Body of pancreas (tissue), 4 donors: ENCODE measurements around the gene UBA1.

Source experiments
- POLR2A ChIP-seq, 3 donors: fragments of 450-650 bp; IDR thresholded peaks; one replicate each; pipeline ENCODE4 v1.6.1; 2016; ENCODE audit warnings: antibody characterized with exemption in 3 of 3, mild to moderate bottlenecking in 2 of 3
- TF ChIP-seq, protein P1 (sequence below), 7 experiments: fragments of 450-650 bp in 4 of 7; fragments of 200-600 bp in 3 of 7; sonication (generic) in 3 of 7; IDR thresholded peaks; one replicate each; pipeline ENCODE4 v1.5.1; 2016 to 2019; ENCODE audit warnings: antibody characterized with exemption in 7 of 7

GRCh38 chrX:47144626-47145394 lies 48.8 kb upstream of the UBA1 start, which contains the start of the genes NDUFB11 and RBM10:
- TF ChIP-seq, protein P1, sequence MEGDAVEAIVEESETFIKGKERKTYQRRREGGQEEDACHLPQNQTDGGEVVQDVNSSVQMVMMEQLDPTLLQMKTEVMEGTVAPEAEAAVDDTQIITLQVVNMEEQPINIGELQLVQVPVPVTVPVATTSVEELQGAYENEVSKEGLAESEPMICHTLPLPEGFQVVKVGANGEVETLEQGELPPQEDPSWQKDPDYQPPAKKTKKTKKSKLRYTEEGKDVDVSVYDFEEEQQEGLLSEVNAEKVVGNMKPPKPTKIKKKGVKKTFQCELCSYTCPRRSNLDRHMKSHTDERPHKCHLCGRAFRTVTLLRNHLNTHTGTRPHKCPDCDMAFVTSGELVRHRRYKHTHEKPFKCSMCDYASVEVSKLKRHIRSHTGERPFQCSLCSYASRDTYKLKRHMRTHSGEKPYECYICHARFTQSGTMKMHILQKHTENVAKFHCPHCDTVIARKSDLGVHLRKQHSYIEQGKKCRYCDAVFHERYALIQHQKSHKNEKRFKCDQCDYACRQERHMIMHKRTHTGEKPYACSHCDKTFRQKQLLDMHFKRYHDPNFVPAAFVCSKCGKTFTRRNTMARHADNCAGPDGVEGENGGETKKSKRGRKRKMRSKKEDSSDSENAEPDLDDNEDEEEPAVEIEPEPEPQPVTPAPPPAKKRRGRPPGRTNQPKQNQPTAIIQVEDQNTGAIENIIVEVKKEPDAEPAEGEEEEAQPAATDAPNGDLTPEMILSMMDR (IDR thresholded peaks at IDR 0.05): peak; percentile 47 to 92 (median 81)
- peak; percentile 63 to 88 (median 88) for TF ChIP-seq POLR2A (IDR thresholded peaks at IDR 0.05)
